ENCODE measurements around the gene ZBTB5.
"Not testable (repeated sequence)": the region's sequence is repeated elsewhere in the genome, so short reads cannot be mapped to it uniquely, and the experiment has no call there.

Gene ZBTB5

GRCh38 chr9:37399336-37399735 lies 65.9 kb downstream of the ZBTB5 start:
- no peak for DNase-seq

- no peak for DNase-seq
These were observed 66.7 kb downstream of the ZBTB5 start for GRCh38 chr9:37398464-37399025.

GRCh38 chr9:37397948-37398347 lies 67.3 kb downstream of the ZBTB5 start:
- DNase-seq, result not testable (repeated sequence)

DNA sequence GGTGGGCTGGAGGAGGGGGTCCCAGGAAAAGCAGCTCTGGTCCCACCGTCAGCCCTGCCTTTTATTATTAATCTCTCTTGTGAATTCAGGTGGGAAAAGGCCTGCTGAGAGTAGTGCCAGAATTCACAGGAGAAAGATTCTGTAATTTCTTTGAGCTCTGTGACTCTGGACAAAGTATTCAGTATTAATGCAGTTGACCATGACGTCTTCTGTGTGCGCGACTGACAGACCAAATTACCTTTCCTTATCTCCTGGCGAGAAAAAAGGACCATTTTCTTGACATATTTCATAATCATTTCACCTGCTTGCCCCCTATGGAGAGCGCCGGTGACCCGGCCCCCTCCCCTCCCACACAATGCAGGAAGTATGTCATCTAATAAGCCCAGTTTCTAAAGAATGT lies 69.6 kb downstream of the ZBTB5 start:
- no peak for DNase-seq

GRCh38 chr9:37395229-37395628 lies 70.0 kb downstream of the ZBTB5 start:
- no peak for DNase-seq

DNA sequence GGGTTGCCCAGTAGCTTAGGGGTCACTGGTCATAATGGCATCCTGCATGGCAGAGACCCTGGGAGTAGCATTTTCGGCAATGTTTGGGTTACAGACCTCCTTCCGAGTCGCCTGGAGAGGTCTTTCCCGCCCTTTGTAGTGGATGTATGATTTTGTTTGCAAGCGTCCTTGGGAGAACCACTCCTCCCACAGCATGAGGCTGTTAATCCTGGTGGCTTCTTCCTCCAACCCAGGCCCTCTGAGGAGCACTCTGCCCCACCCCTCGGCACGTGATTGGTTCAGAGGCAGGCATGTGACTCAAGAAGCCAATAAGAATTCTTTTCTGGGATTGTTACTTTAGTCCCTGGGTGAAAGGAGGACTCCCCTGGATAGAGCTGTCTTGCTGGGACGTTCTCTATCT lies 73.0 kb downstream of the ZBTB5 start:
- no peak for DNase-seq

DNA sequence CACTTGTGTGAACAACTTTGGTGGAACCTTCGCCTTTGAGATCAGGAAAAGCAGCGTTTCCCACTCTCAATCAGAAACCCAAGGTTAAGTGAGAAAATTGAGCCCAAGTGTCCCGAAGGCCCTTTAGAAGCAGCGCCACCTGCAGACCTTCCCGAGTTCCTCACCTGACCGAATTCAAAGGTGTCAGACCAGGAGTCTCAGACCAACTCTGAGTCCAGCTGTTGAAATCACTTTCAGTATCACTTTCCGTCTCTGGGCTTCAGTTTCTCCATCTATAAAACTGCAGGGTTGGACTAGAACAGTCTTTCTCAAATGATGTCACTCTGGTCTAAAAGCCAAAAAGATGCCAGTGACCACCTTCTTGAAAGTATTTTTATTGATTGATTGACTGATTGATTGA lies 74.5 kb downstream of the ZBTB5 start:
- DNase-seq, result no peak

Measured in fibroblast of skin of right quadriceps (primary cell).